ENCODE results near the gene IGFN1. TPM values are rescaled to one million over a fixed set of nuclear protein-coding genes. Genes with fewer than 3 reads are reported as not detected.

The IGFN1 gene
- total RNA-seq, 4 donors from 2014 or later, result 0.14 TPM; not detected in 3

- H3K4me1 ChIP-seq, result no peaks in the 10 kb centered on the region
- no peaks in the 10 kb centered on the region for H3K9me3 ChIP-seq
- in situ Hi-C loops (cut with MboI; ENCODE audit: low pct_ligation_motif_present in 1 of 4, low pct_unique_long_range_greater_than_20kb in 1 of 4, low sequenced_read_pairs in 3 of 4) (no loop called here), intact Hi-C loops (cut with DNase I; ENCODE audit: low total_unique reads) (no loop called here)
- DNase-seq, result no peak
- H3K27ac ChIP-seq, result no peak overlapping the region
- 79% methylated on average over 3 of the region's 3 CpGs; no CpG with 5 or more reads in 1 of the 2 donors for WGBS, 2 donors (ENCODE audit: low coverage in 1 of 2)
- peaks cover 10% of the 10 kb centered on the region for H3K27me3 ChIP-seq
- H3K4me3 ChIP-seq, result no peak overlapping the region
- no peak for TF ChIP-seq POLR2A (IDR thresholded peaks at IDR 0.05)
- H3K36me3 ChIP-seq, result no peaks in the 10 kb centered on the region
Observed at GRCh38 chr1:201207046-201207445, 16.4 kb downstream of the IGFN1 start.

- H3K9me3 ChIP-seq, result no peaks in the 10 kb centered on the region
- no peak for DNase-seq
- in situ Hi-C loops (cut with MboI; ENCODE audit: low pct_ligation_motif_present in 1 of 4, low pct_unique_long_range_greater_than_20kb in 1 of 4, low sequenced_read_pairs in 3 of 4) (no loop called here), intact Hi-C loops (cut with DNase I; ENCODE audit: low total_unique reads) (no loop called here)
- TF ChIP-seq POLR2AphosphoS5 (IDR thresholded peaks at IDR 0.05), result no peak
- no peak for TF ChIP-seq POLR2A (IDR thresholded peaks at IDR 0.05)
- no peak for TF ChIP-seq CTCF (IDR thresholded peaks at IDR 0.05)
- no peak for TF ChIP-seq EP300 (IDR thresholded peaks at IDR 0.05; ENCODE audit: low read depth)
- peaks cover 11% of the 10 kb centered on the region for H3K27me3 ChIP-seq
- H3K27ac ChIP-seq, result no peak overlapping the region
- no peaks in the 10 kb centered on the region for H3K4me1 ChIP-seq
- H3K4me3 ChIP-seq, result no peak overlapping the region
- 91% methylated on average over 2 of the region's 2 CpGs; no CpG with 5 or more reads in 1 of the 2 donors for WGBS, 2 donors (ENCODE audit: low coverage in 1 of 2)
- no peaks in the 10 kb centered on the region for H3K36me3 ChIP-seq
Observed at GRCh38 chr1:201208236-201208635, 17.6 kb downstream of the IGFN1 start.

- TF ChIP-seq EP300 (IDR thresholded peaks at IDR 0.05; ENCODE audit: low read depth) (no peak), POLR2A (IDR thresholded peaks at IDR 0.05) (no peak), POLR2AphosphoS5 (IDR thresholded peaks at IDR 0.05) (no peak), CTCF (IDR thresholded peaks at IDR 0.05) (no peak)
- no peaks in the 10 kb centered on the region for H3K36me3 ChIP-seq
- no peak for DNase-seq
- no peaks in the 10 kb centered on the region for H3K4me1 ChIP-seq
- no peaks in the 10 kb centered on the region for H3K9me3 ChIP-seq
- WGBS, 2 donors (ENCODE audit: low coverage in 1 of 2), result 83% methylated on average over 5 of the region's 5 CpGs; no CpG with 5 or more reads in 1 of the 2 donors
- no peak overlapping the region for H3K27ac ChIP-seq
- in situ Hi-C loops (cut with MboI; ENCODE audit: low pct_ligation_motif_present in 1 of 4, low pct_unique_long_range_greater_than_20kb in 1 of 4, low sequenced_read_pairs in 3 of 4) (no loop called here), intact Hi-C loops (cut with DNase I; ENCODE audit: low total_unique reads) (no loop called here)
- peaks cover 11% of the 10 kb centered on the region for H3K27me3 ChIP-seq
- no peak overlapping the region for H3K4me3 ChIP-seq
Observed at GRCh38 chr1:201212056-201212455, 21.4 kb downstream of the IGFN1 start.

GRCh38 chr1:201212461-201213055 lies 21.9 kb downstream of the IGFN1 start:
- H3K9me3 ChIP-seq, result no peaks in the 10 kb centered on the region
- H3K4me1 ChIP-seq, result no peaks in the 10 kb centered on the region
- no peak overlapping the region for H3K4me3 ChIP-seq
- peaks cover 11% of the 10 kb centered on the region for H3K27me3 ChIP-seq
- no peak for TF ChIP-seq EP300 (IDR thresholded peaks at IDR 0.05; ENCODE audit: low read depth)
- TF ChIP-seq POLR2AphosphoS5 (IDR thresholded peaks at IDR 0.05), result no peak
- no peak for TF ChIP-seq CTCF (IDR thresholded peaks at IDR 0.05)
- no peak for TF ChIP-seq POLR2A (IDR thresholded peaks at IDR 0.05)
- intact Hi-C loops (cut with DNase I; ENCODE audit: low total_unique reads), result no loop called here
- no peak overlapping the region for H3K27ac ChIP-seq
- in situ Hi-C loops (cut with MboI; ENCODE audit: low pct_ligation_motif_present in 1 of 4, low pct_unique_long_range_greater_than_20kb in 1 of 4, low sequenced_read_pairs in 3 of 4), result no loop called here
- H3K36me3 ChIP-seq, result no peaks in the 10 kb centered on the region
- no peak for DNase-seq
- WGBS, 2 donors (ENCODE audit: low coverage in 1 of 2), result 89 to 94% methylated on average over 2 to 8 of the region's 8 CpGs

Measured in transverse colon (tissue), 4 donors.